HL-60 (cell line): ENCODE results near the gene MBD5.

Source experiments
- DNase-seq, 2 experiments: peaks; one replicate each; pipeline ENCODE4 v3.0.0-alpha.2; 2010 to 2020; ENCODE audit warnings: low read depth in 1 of 2, low spot score in 1 of 2
- H3K27ac ChIP-seq: fragments of 250-450 bp; sonication (Bioruptor Pico); replicated peaks from 2 replicates; pipeline ENCODE4 v1.5.1; 2020; ENCODE audit warnings: mild to moderate bottlenecking, moderate library complexity
- H3K27me3 ChIP-seq: fragments of 250-450 bp; sonication (Bioruptor Pico); 2 replicates; pipeline ENCODE4 v1.5.1; 2021; ENCODE audit warnings: mild to moderate bottlenecking, moderate library complexity; ENCODE audit not compliant: insufficient read depth, poor library complexity, severe bottlenecking
- H3K4me3 ChIP-seq: replicated peaks from 2 replicates; pipeline ENCODE4 v1.5.1; 2011; ENCODE audit warnings: mild to moderate bottlenecking, control low read depth, low read length; ENCODE audit not compliant: insufficient read depth
- GABPA ChIP-seq: IDR thresholded peaks from 2 replicates; pipeline ENCODE4 v1.6.1; 2012; ENCODE audit warnings: low read depth
- POLR2AphosphoS5 ChIP-seq: IDR thresholded peaks from 2 replicates; pipeline ENCODE4 v1.6.1; 2012; ENCODE audit warnings: low read depth
- SPI1 ChIP-seq: IDR thresholded peaks from 2 replicates; pipeline ENCODE4 v1.6.1; 2012; ENCODE audit warnings: low read depth, mild to moderate bottlenecking, borderline replicate concordance
- TF ChIP-seq, protein P1 (sequence below): IDR thresholded peaks from one replicate; pipeline ENCODE4 v1.5.1; 2011; ENCODE audit warnings: low read length, control low read depth, inconsistent platforms; ENCODE audit not compliant: insufficient read depth
- TF ChIP-seq, protein P2 (sequence below): IDR thresholded peaks from 2 replicates; pipeline ENCODE4 v1.6.1; 2012; ENCODE audit warnings: low read depth; ENCODE audit not compliant: insufficient replicate concordance

The MBD5 gene

DNA sequence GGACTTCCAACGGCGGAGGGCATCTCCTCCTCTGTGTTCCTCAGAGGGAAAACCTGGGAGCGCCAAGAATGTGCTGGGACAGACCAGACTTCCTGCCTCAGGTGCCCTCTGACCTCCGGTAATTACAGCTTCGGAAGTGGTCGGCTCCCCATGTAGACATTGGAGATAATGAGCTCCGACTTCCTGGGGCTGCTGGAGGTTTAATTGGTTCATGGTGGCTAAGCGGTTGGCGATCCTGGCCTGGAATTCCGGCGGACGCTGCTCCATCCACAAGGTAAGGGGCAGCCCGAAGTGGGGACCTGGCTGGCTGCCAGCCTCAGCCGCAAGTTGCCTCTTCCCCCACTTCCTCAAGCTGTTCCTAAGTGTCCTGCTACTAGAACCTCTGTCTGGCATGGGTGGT lies 540.5 kb downstream of the MBD5 start:
- Histone ChIP-seq H3K27me3 (no peaks in the 10 kb centered on the region), H3K4me3 (no peak overlapping the region), H3K27ac (no peak overlapping the region)
- no peak for DNase-seq
- TF ChIP-seq, protein P1, sequence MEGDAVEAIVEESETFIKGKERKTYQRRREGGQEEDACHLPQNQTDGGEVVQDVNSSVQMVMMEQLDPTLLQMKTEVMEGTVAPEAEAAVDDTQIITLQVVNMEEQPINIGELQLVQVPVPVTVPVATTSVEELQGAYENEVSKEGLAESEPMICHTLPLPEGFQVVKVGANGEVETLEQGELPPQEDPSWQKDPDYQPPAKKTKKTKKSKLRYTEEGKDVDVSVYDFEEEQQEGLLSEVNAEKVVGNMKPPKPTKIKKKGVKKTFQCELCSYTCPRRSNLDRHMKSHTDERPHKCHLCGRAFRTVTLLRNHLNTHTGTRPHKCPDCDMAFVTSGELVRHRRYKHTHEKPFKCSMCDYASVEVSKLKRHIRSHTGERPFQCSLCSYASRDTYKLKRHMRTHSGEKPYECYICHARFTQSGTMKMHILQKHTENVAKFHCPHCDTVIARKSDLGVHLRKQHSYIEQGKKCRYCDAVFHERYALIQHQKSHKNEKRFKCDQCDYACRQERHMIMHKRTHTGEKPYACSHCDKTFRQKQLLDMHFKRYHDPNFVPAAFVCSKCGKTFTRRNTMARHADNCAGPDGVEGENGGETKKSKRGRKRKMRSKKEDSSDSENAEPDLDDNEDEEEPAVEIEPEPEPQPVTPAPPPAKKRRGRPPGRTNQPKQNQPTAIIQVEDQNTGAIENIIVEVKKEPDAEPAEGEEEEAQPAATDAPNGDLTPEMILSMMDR, result no peak
- TF ChIP-seq SPI1 (no peak), POLR2AphosphoS5 (no peak), GABPA (no peak)
- TF ChIP-seq, protein P2, sequence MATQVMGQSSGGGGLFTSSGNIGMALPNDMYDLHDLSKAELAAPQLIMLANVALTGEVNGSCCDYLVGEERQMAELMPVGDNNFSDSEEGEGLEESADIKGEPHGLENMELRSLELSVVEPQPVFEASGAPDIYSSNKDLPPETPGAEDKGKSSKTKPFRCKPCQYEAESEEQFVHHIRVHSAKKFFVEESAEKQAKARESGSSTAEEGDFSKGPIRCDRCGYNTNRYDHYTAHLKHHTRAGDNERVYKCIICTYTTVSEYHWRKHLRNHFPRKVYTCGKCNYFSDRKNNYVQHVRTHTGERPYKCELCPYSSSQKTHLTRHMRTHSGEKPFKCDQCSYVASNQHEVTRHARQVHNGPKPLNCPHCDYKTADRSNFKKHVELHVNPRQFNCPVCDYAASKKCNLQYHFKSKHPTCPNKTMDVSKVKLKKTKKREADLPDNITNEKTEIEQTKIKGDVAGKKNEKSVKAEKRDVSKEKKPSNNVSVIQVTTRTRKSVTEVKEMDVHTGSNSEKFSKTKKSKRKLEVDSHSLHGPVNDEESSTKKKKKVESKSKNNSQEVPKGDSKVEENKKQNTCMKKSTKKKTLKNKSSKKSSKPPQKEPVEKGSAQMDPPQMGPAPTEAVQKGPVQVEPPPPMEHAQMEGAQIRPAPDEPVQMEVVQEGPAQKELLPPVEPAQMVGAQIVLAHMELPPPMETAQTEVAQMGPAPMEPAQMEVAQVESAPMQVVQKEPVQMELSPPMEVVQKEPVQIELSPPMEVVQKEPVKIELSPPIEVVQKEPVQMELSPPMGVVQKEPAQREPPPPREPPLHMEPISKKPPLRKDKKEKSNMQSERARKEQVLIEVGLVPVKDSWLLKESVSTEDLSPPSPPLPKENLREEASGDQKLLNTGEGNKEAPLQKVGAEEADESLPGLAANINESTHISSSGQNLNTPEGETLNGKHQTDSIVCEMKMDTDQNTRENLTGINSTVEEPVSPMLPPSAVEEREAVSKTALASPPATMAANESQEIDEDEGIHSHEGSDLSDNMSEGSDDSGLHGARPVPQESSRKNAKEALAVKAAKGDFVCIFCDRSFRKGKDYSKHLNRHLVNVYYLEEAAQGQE, result no peak

DNA sequence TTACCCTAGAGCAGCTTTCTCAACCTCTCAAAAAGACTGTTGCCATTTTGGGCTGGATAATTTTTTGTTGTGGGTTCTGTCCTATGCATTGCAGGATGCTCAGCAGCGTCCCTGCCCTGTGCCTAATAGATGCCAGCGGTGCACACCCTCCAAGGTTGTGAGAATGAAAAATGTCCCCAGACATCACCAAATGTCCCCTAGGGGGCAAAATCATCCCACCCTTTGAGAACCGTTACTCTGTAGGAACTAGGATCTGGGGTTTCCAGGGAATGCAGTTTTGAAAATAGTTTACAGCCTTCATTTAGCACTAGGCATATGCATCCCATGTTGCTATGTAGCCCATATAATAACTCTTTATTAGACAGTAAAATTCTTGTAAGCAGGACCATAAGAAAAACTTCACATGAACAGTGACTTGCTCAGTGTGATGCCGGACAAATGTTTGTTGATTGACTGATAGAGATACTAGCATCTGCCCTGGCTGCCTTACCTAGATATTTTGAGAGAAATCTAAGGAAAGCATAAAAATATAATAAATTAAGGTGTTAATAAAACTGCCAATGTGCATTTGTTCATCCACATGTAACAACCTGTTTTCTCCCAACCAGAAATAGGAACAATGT lies 544.5 kb downstream of the MBD5 start:
- no peak for TF ChIP-seq POLR2AphosphoS5
- TF ChIP-seq, protein P1, result no peak
- TF ChIP-seq, protein P2, result no peak
- H3K4me3 ChIP-seq, result no peak overlapping the region
- no peak overlapping the region for H3K27ac ChIP-seq
- no peak for DNase-seq
- no peaks in the 10 kb centered on the region for H3K27me3 ChIP-seq
